GM21717 (cell line): ENCODE results near the gene AMOTL1.

Experiments
- ATAC-seq: cut with Tn5 transposase; IDR thresholded peaks from one replicate; pipeline ENCODE4 v1.9.1; 2021; ENCODE audit warnings: mild to moderate bottlenecking, moderate library complexity; ENCODE audit not compliant: unreplicated experiment

The AMOTL1 gene

GRCh38 chr11:94740083-94741021, 27.8 kb upstream of the AMOTL1 start:
- no peak for ATAC-seq

DNA sequence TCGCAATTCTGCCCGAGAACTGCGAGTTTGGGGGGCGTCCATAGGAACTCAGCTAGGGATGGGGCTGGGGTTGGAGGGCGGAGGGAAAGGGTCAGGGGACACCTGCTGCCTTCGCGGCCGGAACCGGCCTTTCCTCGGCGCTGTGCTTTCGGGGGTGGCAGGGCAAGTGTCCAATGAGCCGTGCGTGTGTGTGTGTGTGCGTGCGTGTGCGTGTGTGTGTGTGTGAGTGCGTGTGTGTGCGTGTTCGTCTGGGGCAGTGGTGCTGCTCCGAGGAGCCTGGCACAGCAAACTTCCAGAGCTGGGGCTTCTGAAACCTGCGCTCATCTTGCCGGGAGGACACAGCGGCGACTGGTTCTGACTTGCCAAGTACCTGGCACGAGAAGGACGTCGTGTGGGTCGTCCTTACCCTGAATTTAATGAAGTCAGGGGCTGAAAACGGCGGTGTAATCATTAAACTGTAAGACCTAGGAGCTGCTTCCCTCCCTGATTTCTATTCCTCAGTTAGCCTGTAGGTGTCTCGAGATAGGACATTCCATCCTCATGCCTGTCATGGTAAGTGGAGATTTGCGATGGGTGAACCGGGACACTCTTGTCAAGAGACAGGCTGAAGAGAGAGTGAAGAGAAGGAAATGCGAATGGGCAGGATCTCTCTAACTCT, 27.0 kb upstream of the AMOTL1 start:
- no peak for ATAC-seq

DNA sequence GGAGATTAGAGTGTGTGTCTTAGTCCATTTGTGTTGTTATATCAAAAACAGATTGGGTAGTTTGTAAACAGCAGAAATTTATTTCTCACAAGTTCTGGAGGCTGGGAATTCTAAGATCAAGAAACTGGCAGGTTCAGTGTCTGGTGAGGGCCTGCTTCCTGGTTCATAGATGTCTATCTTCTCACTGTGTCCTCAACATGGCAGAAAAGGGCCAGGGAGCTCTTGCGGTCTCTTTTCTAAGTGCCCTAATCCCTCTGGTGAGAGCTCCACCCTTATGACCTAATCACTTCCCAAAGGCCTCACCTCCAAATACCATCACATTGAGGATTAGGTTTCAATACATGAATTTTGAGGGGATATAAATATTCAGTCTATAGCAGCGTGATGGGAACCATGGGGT, 25.5 kb upstream of the AMOTL1 start:
- ATAC-seq: no peak

DNA sequence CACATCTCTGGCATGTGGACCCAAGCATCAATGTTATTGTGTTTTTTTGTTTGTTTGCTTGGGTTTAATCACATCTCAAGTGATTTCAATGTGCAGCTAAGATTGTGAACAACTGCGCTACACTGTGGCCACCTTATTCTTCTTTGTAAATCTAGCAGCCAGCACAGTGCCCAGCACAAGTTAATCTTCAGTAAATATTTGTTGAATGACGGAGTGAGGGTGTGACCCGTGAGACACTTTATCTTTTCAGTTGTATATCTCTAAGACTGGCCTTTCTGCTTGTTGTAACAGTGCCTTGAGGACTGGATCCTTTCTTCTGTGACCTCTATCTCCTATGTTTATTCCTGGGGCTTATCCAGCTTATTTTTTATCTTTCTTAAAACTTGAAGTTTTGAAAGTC, 21.4 kb upstream of the AMOTL1 start:
- ATAC-seq: no peak

- no peak for ATAC-seq
Measured at GRCh38 chr11:94747146-94747545, 21.0 kb upstream of the AMOTL1 start.

DNA sequence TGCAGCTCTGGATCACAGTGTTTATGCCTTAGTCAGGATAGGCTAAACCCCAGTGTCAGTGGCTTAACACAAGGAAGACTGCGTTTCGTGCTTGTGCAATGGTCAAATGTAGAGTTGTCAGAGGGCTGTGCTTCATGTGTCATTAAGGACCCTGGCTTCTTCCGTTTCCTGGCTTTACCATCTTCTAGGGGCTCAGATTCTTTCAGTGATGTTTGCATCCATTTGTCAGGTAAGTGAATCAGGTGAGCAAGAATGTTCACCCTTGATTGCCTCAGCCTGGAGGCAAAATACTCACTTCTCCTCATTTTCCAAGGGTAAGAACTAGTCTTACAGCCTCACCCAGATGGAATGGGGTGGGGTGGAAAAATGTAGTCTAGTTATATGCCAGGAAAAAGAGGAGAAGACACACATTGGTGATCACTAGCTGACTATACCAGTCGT, 20.5 kb upstream of the AMOTL1 start:
- ATAC-seq: no peak

- ATAC-seq: no peak
Measured at GRCh38 chr11:94749369-94749768, 18.8 kb upstream of the AMOTL1 start.

GRCh38 chr11:94750319-94751217, 17.6 kb upstream of the AMOTL1 start:
- no peak for ATAC-seq

- ATAC-seq: no peak
Measured at GRCh38 chr11:94751218-94751609, 16.9 kb upstream of the AMOTL1 start.

- ATAC-seq: no peak
Measured at GRCh38 chr11:94751786-94752185, 16.4 kb upstream of the AMOTL1 start.

GRCh38 chr11:94753630-94754029, 14.5 kb upstream of the AMOTL1 start:
- no peak for ATAC-seq

- no peak for ATAC-seq
Measured at GRCh38 chr11:94754335-94754734, 13.8 kb upstream of the AMOTL1 start.

GRCh38 chr11:94754819-94755218, 13.3 kb upstream of the AMOTL1 start:
- ATAC-seq: no peak

- no peak for ATAC-seq
Measured at GRCh38 chr11:94755494-94755893, 12.7 kb upstream of the AMOTL1 start.

- no peak for ATAC-seq
Measured at GRCh38 chr11:94757037-94757735, 11.0 kb upstream of the AMOTL1 start.

GRCh38 chr11:94758666-94759065, 9.5 kb upstream of the AMOTL1 start:
- ATAC-seq: no peak

DNA sequence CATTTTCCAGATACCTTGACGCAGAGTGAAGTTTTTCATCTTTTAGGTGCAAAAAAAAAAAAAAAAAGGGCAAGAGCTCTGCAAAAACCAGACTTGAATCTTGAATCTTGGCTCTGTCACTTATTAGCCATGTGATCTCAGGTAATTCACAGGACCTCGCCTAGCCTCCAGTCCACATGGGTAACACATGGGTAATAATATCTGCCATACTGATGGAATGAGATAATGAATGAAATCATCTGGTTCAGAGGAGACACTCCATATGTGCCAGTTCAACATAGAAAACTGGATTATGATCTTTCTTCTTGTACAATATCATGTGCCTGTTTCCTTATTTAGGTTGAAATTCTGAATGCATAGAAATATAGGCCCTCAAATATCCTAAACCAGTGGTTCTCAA, 8.6 kb upstream of the AMOTL1 start:
- no peak for ATAC-seq

GRCh38 chr11:94760296-94760695, 7.9 kb upstream of the AMOTL1 start:
- ATAC-seq: no peak

GRCh38 chr11:94762208-94762607, 5.9 kb upstream of the AMOTL1 start:
- no peak for ATAC-seq

DNA sequence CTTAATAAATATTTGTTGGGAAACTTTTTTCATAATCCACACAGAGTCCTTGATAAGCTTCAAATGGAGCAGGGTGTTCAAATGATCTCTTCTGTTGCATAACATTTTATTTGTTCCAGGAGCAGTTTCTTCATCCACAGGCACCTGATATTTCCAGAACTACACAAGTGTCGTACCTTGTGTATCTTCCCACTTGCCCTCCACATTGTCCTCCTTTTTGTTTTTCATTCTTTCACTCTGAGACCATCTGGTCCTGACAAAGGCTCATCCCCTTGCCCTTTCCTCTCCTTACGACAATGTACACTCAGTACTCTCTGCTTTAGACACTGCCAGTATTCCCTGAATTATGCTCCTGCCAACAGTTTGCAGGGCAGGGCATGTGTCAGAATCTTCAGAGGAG, 5.2 kb upstream of the AMOTL1 start:
- ATAC-seq: no peak
